Measurements from ENCODE around the gene EGR1. TPM values are rescaled to one million over a fixed set of nuclear protein-coding genes. Genes with fewer than 3 reads are reported as not detected.

EGR1 gene
- polyA plus RNA-seq, 1 of the 3 experiments (the other 2 are of a cell fraction), result 48.0 TPM

GRCh38 chr5:138445547-138446271 lies 19.6 kb upstream of the EGR1 start:
- POLR2A ChIA-PET, result no interaction called here

More at GRCh38 chr5:138445547-138446271, 19.6 kb upstream of the EGR1 start:
- no peak overlapping the region for H2AFZ ChIP-seq (ENCODE audit: low read depth)
- H3K9me2 ChIP-seq, result no peaks in the 10 kb centered on the region
- no peak overlapping the region for H3K9ac ChIP-seq
- no peak for DNase-seq
- H3K36me3 ChIP-seq (replicated peaks in 1 of 2; ENCODE audit: control insufficient read depth in 1 of 2, insufficient read depth in 2 of 2, low read length in 1 of 2), result no peaks in the 10 kb centered on the region
- H3K27me3 ChIP-seq (ENCODE audit: insufficient read depth), result no peaks in the 10 kb centered on the region
- CTCF ChIA-PET, result interaction anchor here (1.2 to 6.1 kb wide), 4 partner anchors 57 to 103 kb away, joined by 3 to 167 read pairs (median 4); no protein-coding TSS in a partner anchor
- TF ChIP-seq RXRA (IDR thresholded peaks at IDR 0.05; ENCODE audit: borderline replicate concordance, low read depth), result no peak
- no peak for TF ChIP-seq EZH2phosphoT487 (IDR thresholded peaks at IDR 0.05; ENCODE audit: borderline replicate concordance, low read depth)
- no peak for TF ChIP-seq FOSL2 (IDR thresholded peaks at IDR 0.05; ENCODE audit: borderline replicate concordance, low read depth)
- TF ChIP-seq TEAD4 (IDR thresholded peaks at IDR 0.05; ENCODE audit: borderline replicate concordance, insufficient read depth), result no peak
- TF ChIP-seq, protein P1, sequence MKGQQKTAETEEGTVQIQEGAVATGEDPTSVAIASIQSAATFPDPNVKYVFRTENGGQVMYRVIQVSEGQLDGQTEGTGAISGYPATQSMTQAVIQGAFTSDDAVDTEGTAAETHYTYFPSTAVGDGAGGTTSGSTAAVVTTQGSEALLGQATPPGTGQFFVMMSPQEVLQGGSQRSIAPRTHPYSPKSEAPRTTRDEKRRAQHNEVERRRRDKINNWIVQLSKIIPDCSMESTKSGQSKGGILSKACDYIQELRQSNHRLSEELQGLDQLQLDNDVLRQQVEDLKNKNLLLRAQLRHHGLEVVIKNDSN (IDR thresholded peaks at IDR 0.05; ENCODE audit: borderline replicate concordance, low read depth), result no peak
- TF ChIP-seq TCF12 (IDR thresholded peaks at IDR 0.05), result no peak
- TF ChIP-seq GABPA (IDR thresholded peaks at IDR 0.05; ENCODE audit: low read depth), result no peak
- no peak for TF ChIP-seq SMC3 (IDR thresholded peaks at IDR 0.05; ENCODE audit: low read depth, low read length)
- TF ChIP-seq FOXM1 (IDR thresholded peaks at IDR 0.05; ENCODE audit: low read depth), result no peak
- TF ChIP-seq GATA2 (CRISPR knock-in tag; IDR thresholded peaks at IDR 0.05), result no peak
- no peak for TF ChIP-seq CTCF (IDR thresholded peaks at IDR 0.05)
- no peak for TF ChIP-seq NFIC (IDR thresholded peaks at IDR 0.05; ENCODE audit: borderline replicate concordance)
- TF ChIP-seq, protein P2, sequence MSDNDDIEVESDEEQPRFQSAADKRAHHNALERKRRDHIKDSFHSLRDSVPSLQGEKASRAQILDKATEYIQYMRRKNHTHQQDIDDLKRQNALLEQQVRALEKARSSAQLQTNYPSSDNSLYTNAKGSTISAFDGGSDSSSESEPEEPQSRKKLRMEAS (IDR thresholded peaks at IDR 0.05; ENCODE audit: low read depth), result no peak
- TF ChIP-seq EP300 (IDR thresholded peaks at IDR 0.05; ENCODE audit: borderline replicate concordance in 1 of 2, low read depth in 1 of 2, low read length in 1 of 2), result no peak
- TF ChIP-seq, protein P3, sequence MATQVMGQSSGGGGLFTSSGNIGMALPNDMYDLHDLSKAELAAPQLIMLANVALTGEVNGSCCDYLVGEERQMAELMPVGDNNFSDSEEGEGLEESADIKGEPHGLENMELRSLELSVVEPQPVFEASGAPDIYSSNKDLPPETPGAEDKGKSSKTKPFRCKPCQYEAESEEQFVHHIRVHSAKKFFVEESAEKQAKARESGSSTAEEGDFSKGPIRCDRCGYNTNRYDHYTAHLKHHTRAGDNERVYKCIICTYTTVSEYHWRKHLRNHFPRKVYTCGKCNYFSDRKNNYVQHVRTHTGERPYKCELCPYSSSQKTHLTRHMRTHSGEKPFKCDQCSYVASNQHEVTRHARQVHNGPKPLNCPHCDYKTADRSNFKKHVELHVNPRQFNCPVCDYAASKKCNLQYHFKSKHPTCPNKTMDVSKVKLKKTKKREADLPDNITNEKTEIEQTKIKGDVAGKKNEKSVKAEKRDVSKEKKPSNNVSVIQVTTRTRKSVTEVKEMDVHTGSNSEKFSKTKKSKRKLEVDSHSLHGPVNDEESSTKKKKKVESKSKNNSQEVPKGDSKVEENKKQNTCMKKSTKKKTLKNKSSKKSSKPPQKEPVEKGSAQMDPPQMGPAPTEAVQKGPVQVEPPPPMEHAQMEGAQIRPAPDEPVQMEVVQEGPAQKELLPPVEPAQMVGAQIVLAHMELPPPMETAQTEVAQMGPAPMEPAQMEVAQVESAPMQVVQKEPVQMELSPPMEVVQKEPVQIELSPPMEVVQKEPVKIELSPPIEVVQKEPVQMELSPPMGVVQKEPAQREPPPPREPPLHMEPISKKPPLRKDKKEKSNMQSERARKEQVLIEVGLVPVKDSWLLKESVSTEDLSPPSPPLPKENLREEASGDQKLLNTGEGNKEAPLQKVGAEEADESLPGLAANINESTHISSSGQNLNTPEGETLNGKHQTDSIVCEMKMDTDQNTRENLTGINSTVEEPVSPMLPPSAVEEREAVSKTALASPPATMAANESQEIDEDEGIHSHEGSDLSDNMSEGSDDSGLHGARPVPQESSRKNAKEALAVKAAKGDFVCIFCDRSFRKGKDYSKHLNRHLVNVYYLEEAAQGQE (IDR thresholded peaks at IDR 0.05; ENCODE audit: low read depth, low read length), result no peak
- no peaks in the 10 kb centered on the region for H3K9me3 ChIP-seq
- no peaks in the 10 kb centered on the region for H3F3A ChIP-seq (replicated peaks; ENCODE audit: insufficient read depth)
- H3K79me2 ChIP-seq (ENCODE audit: insufficient read depth), result no peaks in the 10 kb centered on the region
- peaks cover 13 to 21% of the 10 kb centered on the region in 2 experiments; a peak in 3 of 4 replicates for H3K4me1 ChIP-seq (ENCODE audit: control insufficient read depth in 1 of 2, insufficient read depth in 2 of 2, low read depth in 1 of 2, low read length in 1 of 2)
- no peak overlapping the region for H3K4me3 ChIP-seq (ENCODE audit: low read depth in 2 of 2, low read length in 1 of 2)
- no peaks in the 10 kb centered on the region for H4K20me1 ChIP-seq (ENCODE audit: insufficient read depth)
- H3K4me2 ChIP-seq, result no peak overlapping the region
- WGBS (ENCODE audit: low lambda C conversion rate), result 88% methylated on average over 16 of the region's 18 CpGs
- H3K27ac ChIP-seq (ENCODE audit: low read depth in 2 of 2, low read length in 1 of 2), result no peak overlapping the region
